HG02981 (cell line): Measurements from ENCODE around the gene ERG.

Experiments used
- ATAC-seq: cut with Tn5 transposase; IDR thresholded peaks from one replicate; pipeline ENCODE4 v1.9.1; 2021; ENCODE audit warnings: mild to moderate bottlenecking, moderate library complexity; ENCODE audit not compliant: unreplicated experiment

The ERG gene, protein sequence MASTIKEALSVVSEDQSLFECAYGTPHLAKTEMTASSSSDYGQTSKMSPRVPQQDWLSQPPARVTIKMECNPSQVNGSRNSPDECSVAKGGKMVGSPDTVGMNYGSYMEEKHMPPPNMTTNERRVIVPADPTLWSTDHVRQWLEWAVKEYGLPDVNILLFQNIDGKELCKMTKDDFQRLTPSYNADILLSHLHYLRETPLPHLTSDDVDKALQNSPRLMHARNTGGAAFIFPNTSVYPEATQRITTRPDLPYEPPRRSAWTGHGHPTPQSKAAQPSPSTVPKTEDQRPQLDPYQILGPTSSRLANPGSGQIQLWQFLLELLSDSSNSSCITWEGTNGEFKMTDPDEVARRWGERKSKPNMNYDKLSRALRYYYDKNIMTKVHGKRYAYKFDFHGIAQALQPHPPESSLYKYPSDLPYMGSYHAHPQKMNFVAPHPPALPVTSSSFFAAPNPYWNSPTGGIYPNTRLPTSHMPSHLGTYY

DNA sequence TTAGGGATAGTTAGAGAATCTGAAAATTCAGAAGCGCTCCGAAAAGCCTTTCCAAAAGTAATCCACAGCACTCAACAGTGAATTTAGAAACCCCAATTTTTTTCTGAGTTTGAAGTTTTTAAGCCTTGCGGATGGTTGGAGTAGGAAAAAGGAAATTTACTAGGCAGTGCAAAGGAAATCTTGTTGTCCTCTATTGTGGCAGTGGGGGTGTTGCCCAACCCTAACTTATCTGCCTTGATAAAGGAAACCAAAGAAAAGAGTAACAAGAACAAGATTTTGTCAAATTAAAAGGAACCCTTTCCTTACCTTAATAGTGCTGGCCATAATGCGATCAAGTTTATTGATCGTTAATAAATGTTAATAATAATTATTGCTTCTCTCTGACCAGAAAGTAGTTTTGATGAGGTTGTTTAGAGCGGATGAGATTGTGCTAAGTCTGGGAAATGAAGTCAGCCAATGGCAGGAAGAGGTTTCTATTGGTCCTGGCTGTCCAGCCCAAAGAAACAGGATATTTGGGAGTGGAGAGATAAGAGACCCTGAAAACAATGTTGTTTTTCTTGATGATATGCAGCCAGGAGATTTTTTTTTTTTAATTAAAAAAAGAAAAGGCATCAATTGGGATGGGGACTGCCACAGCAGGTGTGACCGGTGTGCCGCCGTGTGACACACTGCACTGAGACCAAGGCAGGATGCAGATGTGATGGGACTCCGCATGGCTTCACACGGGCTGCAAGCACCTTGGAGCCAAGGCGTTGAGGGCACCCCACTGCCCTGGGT lies at the start of gene ERG:
ERG (minus strand) TSS at position 421 of the 777 bp plus-strand sequence; CDS start at position 324, 97 bp downstream.
- ATAC-seq = no peak

DNA sequence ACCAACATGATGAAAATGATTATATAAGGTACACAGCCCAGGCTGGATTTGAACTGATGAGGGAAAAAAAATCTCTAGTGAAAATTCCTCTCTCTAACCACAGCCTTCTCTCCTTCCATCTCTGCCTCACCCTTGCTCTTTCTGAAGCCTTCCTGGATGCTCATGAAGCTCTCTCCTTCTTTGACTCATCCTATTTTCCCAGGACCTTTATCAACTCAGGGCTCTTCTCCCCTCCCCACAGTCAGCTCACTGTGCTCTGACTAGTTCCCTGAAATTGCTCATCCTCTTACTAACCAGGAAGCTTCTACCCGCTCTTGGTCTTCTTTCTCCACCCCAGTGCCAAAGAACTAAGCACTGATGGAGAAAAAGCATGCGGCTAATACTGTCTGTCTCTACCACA lies 46.4 kb upstream of the ERG start:
- no peak for ATAC-seq

DNA sequence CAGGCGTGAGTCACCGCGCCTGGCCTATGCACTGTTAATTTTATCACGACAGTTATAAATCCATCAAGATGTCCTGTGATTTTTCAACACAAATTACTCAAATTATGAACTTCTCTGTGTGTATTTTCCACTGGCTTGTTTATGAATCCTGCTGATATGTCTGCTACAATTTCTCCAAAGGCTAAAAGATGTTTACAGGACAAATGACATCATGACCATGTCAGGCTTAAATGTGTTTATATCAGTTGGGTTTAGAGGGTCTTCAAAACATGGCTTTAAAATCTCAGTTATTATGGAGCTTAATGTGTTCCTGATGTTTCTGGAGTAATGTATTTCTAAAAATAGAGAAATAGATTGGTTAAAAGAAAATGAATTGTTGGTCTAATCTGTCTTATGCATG lies 44.0 kb upstream of the ERG start:
- ATAC-seq = no peak

DNA sequence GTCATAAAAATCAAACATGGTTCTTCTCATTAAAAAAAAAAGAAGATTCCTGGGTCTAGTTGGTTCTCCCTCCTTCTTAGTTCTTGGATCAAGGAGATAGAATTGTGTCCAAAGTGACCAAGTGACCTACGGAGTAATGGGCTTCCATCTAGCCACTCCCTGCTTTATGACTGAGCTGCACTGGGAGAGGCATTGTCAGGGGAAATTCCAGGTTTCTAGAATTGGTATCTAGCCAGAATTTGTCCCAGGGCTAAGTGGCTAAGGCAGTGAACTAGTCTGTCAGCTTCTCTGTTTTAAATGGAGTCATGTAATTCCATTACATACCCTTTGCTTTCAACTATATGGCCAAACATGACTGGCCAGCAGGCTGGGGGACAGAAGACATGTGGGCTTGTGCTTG lies 40.1 kb upstream of the ERG start:
- ATAC-seq = no peak

DNA sequence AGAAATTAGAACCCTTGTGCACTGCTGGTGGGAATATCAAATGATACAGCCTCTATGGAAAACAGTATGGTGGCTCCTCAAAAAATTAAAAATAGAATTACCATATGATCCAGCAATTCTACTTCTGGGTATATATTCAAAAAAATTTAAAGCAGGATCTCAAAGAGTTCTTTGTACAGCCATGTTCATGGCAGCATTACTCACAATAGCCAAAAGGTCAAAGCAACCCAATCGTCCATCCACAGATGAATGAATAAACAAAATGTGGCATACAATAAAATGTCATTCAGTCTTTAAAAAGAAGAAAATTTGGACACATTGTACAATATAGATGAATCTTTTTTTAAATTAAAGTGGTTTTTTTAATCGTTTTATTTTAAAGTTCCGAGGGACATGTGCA lies 36.3 kb upstream of the ERG start:
- ATAC-seq = no peak

DNA sequence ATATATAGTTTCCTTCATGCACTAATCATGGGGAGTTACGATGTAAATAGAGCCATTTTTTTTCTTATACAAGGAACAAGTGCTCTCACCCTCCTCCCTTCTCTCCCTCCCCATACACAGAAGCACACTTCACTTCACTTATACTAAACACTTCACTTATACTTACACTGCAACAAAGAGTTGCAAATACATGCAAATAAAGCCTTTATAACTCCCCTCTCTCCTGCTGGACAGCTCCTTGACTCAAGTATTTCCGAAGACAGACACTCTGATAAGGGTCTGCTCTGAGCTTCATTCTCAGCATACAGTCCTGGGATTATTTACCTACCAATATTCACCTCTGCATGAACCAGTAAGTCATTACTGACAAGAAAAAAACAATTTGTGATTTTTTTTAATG lies 35.6 kb upstream of the ERG start:
- ATAC-seq = no peak

DNA sequence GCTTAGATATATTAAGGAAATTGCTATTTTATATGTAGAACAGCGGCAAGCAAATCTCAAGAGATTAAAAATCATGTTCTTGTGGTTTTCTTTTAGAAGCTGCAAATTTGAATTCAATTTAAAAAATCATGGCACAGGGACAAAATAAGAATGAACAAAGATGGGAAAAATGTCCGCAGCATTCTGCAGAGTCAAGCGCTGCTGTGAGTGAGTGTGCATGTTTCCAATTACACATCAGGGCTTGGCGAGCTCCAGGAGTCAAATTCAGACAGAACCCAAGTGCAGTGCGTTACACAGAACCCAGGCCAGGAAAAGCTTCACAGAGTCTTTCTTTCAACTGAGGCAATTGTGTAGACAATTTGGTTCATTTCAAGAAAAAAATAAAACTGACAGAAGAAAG lies 33.3 kb upstream of the ERG start:
- ATAC-seq = no peak

DNA sequence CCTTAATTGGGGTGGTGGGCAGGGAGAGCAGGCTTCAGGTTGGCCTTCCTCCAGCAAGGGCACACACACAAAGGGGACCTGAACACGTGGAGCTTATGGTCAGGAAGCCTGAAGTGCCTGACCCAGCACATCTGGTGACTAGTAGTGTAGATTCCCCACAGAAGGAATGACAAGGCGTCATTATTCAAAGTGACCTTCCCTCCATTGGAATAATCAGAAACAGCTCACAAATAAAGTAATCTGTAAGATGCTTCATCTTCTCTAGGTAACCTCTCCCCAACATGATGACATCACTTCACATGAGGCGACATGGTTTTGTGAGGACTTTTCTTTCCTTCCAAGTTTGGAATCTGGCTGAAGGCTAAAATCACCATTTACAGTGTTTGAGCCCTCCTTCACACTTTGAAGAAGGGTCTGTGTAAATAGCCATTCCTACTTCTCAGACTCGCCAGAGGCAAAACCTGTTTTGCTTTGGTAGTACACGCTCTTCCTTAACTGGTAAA lies 32.8 kb upstream of the ERG start:
- ATAC-seq = no peak

DNA sequence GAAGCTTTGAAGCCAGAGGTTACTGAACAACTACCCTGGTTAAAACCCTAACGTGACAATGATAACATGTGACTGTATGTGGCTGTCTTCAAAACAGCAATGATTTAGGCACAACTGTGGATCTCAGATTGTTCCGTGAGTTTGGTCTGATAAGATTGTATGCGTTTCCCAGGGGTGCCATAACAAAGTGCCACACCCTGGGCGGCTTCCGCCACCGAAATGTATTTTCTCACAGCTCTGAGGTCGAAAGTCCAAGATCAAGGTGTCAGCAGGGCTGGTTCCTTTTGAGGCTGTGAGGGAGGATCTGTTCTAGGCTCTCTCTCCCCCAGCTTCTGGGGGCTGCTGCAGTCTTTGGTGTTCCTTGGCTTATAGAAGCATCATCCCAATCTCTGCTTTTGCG lies 29.5 kb upstream of the ERG start:
- no peak for ATAC-seq

DNA sequence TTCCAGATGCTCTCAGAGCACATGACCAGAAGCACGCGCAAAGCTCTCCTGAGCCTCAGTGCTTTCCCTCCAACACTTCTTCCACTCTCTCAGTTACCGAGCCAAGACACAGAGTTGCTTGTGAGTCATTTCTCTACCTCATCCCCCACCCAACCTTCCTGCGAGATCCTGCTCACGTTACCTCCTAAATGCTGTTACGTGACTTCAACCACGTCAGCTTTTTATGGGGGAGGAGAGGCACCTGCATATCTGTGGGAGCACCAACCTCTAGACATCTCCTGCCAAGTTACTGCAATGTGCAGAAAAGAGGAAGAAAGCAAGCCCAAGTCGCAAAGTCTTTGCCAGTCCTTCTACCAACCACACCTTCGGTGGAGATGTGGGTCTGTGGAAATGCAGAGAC lies 27.2 kb upstream of the ERG start:
- no peak for ATAC-seq

DNA sequence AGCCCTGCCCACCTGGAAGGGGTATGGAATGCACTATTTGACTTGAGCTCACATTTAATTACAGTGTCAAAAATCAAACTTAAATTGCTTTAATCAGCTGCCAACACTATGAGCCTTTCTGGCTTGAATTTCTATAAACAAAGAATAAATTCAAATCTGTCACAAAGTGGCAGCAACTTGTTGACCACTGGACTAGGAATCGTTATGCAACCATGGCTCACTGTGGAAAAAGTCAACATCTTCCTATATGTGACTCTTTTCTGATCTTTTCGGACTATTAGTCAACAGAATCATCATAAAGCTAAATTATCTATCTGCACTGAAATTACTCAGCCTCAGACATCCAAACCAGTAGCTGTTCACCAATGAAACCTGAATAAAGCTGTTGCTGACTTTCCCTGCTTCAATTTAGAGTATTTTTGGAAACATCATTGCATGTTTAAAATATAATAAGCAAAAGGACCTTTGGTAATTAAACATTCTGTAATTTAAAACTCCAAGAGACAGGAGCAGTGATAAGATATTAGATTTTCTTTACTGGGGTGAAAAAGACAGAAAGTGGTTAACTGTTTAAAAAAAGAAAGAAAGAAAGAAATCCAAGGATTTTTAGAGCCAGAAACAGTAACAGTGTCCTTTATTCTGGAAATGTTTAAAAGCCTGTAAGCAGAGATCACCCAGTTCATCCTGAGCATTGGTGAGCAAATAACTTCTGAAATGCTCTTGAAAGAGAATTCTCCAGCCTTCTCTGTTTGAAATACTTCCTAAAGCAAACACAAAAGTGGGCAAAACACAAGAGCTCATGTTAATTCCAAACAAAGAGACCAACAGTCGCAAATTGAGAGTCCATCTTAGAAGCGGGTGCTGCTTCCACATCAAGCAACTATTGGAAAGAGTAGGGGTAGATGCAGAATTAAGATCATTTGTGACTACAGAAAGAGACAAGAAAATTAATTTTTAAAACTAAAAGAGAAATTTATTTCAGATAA lies 26.2 kb upstream of the ERG start:
- no peak for ATAC-seq

DNA sequence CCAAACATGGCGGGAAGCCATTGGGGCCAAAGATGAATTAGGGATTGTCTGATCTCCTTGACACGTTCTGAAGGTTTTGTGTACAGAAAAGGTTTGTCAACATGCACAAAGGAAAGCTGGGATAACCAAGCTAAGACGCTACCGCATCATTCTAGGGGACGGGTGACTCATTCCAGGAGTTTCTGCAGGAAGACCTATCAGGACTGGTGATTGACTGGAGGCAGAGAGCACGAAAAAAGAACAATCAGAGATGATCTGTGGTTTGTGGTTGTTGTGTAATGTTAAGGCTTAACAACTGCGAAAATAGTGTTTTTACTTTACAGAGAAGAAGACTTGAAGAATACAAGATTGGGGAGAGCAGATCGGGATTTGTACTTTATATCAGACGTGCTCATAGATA lies 22.2 kb upstream of the ERG start:
- ATAC-seq = no peak

DNA sequence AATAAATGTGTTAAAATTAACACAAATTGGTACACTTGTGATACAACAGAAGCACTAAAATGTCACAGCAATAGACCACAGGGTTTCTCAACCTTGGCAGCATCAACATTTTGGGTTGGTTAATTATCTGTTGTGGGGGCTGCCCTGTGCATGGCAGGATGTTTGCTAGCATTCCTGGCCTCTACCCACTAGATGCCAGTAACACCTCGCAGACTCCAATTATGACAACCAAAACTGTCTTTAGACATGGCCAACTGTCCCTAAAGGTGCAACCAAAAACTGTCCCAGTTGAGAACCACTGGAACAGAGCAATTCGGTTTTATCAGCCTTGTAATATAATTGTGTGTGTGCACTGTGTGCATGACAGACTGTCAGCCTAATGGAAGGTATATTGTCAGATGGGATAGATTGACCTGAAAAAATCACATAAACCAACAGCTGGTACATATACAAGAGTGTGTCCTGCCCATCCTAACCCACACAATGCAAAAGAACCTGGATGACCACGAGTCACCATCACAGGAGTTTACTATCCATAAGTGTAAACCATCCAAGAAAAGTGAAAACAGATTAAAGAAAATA lies 13.5 kb upstream of the ERG start:
- no peak for ATAC-seq

DNA sequence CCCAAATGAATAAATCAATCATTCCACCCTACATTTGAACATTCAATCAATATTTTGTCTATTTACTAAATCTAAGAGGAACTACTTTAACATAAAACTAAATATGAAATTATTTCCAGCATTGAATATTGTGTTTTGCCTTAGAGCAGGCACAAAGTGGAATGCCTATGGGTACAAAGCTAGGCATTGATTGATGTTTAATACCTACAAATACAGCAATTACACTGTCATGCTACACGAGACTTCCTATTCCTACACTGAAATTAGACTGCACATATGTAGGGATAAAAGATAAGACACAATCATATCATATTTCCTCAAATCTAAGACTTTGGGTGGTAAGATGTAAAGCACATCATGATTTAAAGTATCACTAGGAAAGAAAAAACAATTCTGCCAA lies 12.9 kb upstream of the ERG start:
- no peak for ATAC-seq

DNA sequence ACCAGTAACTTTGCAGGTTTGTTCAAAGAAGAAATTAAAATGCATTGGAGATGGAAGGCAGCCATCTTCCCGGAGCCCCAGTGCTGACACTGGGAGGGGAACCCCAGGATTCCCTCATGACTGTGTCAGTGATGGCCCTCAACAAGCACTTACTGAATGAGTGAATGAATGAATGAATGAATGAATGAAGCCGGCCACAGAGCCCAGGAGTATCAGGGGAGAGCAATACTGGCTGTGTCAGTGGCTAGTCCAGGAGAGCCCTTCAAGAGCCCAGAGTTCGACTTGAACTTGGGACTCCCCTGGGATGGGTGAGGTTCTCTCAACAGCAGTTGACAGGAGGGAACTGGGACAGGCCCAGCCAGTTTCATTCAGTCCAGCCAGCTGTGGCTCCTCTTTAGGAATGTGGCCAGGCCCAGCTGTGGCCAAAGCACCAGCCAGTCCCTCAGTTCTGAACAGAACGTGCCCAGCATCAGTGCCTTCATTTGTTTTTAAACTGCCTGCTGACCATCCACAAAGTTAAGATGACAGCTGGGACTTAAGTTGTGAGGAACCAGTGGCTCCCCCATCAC lies 9.2 kb upstream of the ERG start:
- ATAC-seq = no peak

DNA sequence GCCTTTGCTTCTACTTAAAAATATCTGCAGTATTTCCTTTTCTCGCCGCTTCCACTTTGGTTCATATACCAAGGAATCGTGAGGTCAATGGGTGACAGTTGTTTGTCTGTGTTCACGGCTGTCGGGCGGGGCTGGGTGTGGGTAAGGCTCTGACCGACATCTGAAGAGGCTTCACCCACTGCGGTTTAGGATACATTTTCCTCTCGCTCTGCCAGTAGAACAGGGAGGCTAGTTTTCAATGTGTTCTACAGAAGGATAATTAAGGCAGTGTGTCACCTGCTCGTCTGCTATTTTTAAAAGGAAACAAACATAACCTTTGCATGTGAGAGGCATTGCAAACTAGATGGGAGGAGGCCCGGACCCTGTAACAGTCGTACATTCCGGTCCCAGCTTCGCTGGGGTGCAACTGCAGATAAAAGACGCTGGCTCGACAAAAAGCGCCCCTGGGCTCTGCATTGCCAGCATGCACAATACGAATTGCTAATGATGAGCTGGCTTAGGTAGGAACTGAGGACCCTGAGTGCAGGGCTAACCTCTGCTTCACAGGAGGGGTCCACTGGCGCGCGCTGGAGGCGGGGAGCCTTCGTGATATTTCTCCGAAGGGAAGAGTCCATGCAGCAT lies 8.5 kb upstream of the ERG start:
- no peak for ATAC-seq

DNA sequence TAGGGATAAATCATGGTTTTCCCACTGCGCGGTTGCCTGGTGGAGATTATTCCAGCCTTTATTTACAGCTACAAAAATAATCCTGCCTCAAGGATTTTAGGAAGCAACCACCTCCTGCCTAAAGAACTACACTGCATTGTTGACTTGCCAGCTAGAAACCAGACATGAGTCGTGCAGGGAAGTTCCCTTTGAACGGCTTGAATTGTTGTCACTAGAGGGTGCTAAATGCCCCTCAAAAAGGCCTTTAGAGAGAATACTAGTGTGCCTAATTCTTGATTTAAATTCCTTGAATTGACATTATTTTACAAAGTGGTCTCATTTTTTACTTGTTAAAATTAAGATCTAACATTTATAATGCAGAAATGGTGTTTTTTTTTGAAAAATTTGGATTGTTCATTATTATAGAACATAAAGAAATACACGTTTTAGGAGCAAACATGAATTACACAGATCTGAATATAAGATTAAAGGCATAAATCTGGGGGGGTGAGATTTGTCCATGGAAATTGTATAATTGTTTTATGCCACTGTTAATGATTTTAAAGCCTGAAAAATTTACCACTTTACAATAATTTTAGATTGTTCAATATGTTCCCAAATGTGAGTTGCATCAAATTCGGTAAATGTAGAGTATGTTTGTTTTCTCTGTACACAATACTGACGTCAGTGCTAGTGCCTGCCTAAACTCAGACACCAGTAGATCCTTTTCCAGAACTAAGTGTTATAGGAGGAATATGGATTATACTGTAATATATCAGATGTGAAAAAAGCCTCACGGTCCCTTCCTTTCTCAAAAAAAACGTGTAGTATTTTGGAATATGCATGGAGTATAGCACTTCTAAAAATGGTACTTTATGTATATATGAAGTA lies 7.6 kb upstream of the ERG start:
- no peak for ATAC-seq

DNA sequence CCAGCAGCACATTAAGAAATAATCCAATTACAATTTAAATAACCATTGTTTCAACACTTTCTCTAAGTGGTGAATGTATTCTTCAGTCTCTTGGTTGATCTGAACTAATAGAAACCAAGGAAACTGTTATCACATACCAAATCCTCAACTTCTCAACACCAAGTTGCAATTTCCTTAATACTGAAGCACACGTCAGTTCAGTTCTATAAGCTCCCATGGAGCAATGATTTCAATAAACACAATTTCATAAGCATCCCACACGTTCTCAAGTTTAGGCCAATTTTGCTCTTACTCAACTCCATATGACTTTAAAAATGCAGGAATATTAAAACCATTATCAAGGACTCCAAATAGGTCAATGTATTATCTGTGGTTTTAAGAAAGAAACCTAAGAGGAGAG lies 5.8 kb upstream of the ERG start:
- ATAC-seq = no peak

DNA sequence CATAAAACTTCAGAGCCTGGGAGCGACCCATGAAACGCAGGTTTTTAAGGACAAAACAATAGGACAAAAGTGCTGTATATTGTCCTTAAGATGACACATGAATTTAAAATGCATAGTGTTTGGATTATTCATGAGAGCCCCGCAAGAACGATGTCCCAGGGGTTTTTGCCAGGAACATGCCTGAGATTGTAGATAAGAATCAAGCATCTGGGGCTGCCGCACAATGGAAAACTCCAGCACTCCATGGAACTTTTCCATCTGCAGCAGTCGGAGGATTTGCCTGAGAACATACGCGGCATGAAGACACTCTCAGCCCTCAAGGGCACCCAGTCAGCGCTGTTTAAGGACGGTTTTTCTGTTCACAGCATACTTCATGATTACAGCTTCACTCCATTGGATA lies 5.3 kb upstream of the ERG start:
- no peak for ATAC-seq
